Keratinocyte (primary cell): ENCODE data around the gene RAB11FIP4.

Source experiments
- CTCF ChIP-seq, 3 experiments: IDR thresholded peaks in 1 of 3; conservative IDR thresholded peaks in 1 of 3; optimal IDR thresholded peaks in 1 of 3; 2 replicates in 2 of 3; 3 replicates in 1 of 3; pipeline versions ENCODE3 to v1.5.1; 2011; ENCODE audit warnings: low read length in 3 of 3, mild to moderate bottlenecking in 3 of 3, moderate library complexity in 2 of 3, control low read depth in 1 of 3, inconsistent platforms in 1 of 3; ENCODE audit not compliant: insufficient read depth in 2 of 3; ENCODE audit errors: extremely low read depth in 1 of 3
- EZH2 ChIP-seq: IDR thresholded peaks from one replicate; pipeline ENCODE4 v1.6.1; 2012; ENCODE audit warnings: inconsistent platforms, mild to moderate bottlenecking, low read length, moderate library complexity

DNA sequence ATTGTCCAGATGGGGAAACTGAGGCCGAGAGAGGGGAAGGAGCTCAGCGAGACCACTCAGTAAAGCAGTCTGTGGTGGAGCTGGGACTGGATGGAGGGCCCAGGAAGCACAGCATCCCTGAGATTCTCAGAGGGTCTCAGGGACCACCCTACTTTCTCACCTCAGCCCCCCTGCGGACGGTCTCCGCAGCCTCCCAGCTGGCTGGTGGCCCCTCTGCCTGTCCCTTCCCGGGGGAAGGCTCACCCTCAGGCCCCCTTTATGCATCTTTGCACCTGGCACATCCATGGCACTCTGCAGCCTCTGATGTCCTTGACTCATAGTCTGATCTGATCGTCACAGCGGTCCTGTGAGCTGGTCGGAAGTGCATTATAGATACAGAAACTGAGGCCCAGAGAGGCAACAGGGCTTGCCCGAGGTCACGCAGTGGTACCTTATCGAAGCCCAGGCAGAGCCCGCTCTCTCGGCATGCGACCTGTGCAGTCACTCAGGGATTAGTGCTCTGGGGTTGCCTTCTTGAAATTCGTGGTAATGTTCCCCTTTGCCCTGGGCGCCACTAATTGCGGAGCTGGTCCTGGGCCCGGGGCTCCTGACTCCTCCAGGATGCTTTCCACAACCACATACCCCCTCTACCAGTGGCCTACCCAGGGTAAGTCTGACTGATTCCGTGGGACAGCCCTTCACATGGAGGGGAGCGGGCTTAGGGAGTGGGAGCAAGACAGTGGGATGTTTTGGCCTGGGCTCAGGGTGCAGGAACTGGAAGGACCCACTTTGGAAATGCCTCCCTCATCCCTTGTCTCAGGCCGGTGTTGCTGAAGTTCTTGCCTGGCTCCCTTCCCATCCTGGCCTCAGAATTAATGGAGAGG is 24.4 kb downstream of the RAB11FIP4 start:
- TF ChIP-seq CTCF (optimal IDR thresholded peaks at IDR 0.05 in 1 of 3, IDR thresholded peaks at IDR 0.05 in 1 of 3, conservative IDR thresholded peaks at IDR 0.05 in 1 of 3; ENCODE audit: extremely low read depth in 1 of 3, insufficient read depth in 2 of 3, low read length in 3 of 3): no peak
- no peak for TF ChIP-seq EZH2
